ENCODE measurements around the gene IL1RAPL2.

DNA sequence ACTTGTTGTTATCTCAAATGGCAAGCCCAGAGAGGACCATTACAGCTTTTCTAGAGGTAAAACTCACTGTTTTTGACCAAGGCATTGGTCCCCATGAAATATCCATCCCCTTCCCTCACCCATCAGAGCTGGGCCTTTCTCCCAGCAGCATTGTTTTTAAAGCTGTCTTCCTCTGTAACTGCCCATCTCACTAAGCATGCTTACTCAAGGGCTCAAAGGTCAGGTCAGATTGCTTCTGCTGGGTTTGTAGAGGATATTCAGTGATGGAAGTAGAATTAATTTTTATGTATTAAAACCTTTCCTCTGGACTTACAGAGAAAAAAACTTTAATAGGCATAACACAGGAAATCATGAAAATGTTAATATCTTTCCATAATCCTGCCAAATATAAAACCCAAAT lies 643.4 kb downstream of the IL1RAPL2 start:
- TF ChIP-seq POLR2AphosphoS5 (IDR thresholded peaks at IDR 0.05) (no peak), POLR2A (IDR thresholded peaks at IDR 0.05) (no peak)
- TF ChIP-seq, protein P1, sequence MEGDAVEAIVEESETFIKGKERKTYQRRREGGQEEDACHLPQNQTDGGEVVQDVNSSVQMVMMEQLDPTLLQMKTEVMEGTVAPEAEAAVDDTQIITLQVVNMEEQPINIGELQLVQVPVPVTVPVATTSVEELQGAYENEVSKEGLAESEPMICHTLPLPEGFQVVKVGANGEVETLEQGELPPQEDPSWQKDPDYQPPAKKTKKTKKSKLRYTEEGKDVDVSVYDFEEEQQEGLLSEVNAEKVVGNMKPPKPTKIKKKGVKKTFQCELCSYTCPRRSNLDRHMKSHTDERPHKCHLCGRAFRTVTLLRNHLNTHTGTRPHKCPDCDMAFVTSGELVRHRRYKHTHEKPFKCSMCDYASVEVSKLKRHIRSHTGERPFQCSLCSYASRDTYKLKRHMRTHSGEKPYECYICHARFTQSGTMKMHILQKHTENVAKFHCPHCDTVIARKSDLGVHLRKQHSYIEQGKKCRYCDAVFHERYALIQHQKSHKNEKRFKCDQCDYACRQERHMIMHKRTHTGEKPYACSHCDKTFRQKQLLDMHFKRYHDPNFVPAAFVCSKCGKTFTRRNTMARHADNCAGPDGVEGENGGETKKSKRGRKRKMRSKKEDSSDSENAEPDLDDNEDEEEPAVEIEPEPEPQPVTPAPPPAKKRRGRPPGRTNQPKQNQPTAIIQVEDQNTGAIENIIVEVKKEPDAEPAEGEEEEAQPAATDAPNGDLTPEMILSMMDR (IDR thresholded peaks at IDR 0.05) = no peak

Data from transverse colon (tissue), 4 donors.